Fibroblast of villous mesenchyme (primary cell): Measurements from ENCODE around the gene DSG1. TPM values are rescaled to one million over a fixed set of nuclear protein-coding genes. Genes with fewer than 3 reads are reported as not detected.
"Not testable (repeated sequence)": the region's sequence is repeated elsewhere in the genome, so short reads cannot be mapped to it uniquely, and the experiment has no call there.

Experiments
- DNase-seq: peaks from one replicate; pipeline ENCODE4 v3.0.0-alpha.2; 2010; ENCODE audit warnings: low read depth
- H3K4me3 ChIP-seq: 2 replicates; pipeline ENCODE4 v1.5.1; 2011; ENCODE audit warnings: low read depth, mild to moderate bottlenecking, low read length
- total RNA-seq: library from RNA; depleted of rRNA; stranded (reverse); fragments of >200 nt; gene quantifications from 2 replicates; pipeline ENCODE4 v1.2.3, GENCODE V29; 2012
- TF ChIP-seq, protein P1 (sequence below): IDR thresholded peaks from 2 replicates; pipeline ENCODE4 v1.5.1; 2012; ENCODE audit warnings: low read depth, mild to moderate bottlenecking, low read length; ENCODE audit not compliant: insufficient read depth

The DSG1 gene
- total RNA-seq, 1 donor = not detected

DNA sequence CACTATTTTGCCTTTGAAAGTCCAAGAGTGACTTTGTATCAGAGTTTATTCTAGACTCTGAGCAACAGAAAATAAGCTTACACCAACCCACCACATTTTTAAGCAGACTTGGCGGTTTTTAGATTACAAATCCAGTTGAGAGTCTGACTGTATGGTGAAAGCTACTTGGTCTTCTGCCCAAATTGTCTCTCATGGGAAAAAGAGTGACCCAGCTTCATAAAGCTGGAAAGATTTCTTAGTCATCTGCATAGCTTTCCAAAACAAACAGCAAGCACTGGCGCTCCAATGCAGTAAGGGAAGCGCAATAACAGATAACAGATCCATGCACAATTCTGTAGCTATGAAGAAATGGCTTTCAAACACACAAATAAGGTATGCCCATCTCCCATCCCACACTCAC, 7.1 kb downstream of the DSG1 start:
- DNase-seq = peak; percentile 8
- TF ChIP-seq, protein P1, sequence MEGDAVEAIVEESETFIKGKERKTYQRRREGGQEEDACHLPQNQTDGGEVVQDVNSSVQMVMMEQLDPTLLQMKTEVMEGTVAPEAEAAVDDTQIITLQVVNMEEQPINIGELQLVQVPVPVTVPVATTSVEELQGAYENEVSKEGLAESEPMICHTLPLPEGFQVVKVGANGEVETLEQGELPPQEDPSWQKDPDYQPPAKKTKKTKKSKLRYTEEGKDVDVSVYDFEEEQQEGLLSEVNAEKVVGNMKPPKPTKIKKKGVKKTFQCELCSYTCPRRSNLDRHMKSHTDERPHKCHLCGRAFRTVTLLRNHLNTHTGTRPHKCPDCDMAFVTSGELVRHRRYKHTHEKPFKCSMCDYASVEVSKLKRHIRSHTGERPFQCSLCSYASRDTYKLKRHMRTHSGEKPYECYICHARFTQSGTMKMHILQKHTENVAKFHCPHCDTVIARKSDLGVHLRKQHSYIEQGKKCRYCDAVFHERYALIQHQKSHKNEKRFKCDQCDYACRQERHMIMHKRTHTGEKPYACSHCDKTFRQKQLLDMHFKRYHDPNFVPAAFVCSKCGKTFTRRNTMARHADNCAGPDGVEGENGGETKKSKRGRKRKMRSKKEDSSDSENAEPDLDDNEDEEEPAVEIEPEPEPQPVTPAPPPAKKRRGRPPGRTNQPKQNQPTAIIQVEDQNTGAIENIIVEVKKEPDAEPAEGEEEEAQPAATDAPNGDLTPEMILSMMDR = no peak

DNA sequence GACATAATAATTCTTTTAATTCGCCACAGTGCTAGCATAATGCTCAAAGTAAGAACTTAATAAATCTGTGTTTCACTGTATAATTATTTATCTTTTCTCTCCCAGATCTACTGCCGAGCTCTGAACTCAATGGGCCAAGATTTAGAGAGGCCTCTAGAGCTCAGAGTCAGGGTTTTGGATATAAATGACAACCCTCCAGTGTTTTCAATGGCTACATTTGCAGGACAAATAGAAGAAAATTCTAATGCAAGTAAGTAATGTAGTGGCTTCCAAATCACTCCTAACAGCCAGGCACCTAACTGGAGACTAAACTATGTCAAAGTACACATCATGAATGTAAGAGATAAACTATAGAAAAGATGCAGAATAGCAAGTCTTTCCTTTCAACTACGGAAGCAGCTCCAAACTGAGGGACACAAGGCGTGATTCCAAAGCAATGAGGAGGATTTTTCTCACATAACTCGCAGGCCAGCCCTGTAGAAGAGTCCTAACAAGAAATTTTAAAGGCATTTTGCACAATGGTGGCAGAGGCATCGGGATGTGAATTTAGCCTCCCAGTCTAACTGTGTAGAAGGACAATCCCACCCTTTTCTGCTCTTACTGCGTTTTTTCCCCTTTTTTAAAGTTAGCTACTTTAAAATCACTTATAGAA, 12.0 kb downstream of the DSG1 start:
- TF ChIP-seq, protein P1 = no peak
- no peak for DNase-seq
- H3K4me3 ChIP-seq = no peak overlapping the region

More for the DNA sequence above, 7.1 kb downstream of the DSG1 start:
- H3K4me3 ChIP-seq = no peak overlapping the region

DNA sequence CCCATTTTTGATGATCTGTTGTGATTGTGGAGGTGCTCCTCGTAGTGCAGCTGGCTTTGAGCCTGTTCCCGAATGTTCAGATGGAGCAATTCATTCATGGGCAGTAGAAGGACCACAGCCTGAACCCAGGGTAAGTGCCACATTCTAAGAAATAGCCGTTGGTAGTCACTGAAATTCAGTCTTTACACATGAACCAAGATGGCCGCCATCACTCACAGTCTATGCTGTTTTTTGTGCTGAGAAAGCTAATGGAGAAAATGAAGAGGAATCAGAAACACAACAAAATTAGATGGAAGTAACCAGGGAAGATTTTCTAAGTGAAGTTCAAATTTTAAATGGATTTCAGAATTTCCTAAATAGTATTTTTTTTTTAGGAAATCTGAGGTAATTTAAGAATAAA, 25.5 kb downstream of the DSG1 start:
- TF ChIP-seq, protein P1 = no peak
- no peak for DNase-seq
- H3K4me3 ChIP-seq = no peak overlapping the region

DNA sequence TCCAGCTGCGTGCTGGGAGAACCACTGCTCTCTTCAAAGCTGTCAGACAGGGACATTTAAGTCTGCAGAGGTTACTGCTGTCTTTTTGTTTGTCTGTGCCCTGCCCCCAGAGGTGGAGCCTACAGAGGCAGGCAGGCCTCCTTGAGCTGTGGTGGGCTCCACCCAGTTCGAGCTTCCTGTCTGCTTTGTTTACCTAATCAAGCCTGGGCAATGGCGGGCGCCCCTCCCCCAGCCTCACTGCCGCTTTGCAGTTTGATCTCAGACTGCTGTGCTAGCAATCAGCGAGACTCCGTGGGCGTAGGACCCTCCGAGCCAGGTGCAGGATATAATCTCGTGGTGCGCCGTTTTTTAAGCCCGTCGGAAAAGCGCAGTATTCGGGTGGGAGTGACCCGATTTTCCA, 35.4 kb downstream of the DSG1 start:
- DNase-seq, H3K4me3 ChIP-seq: not testable (repeated sequence)

DNA sequence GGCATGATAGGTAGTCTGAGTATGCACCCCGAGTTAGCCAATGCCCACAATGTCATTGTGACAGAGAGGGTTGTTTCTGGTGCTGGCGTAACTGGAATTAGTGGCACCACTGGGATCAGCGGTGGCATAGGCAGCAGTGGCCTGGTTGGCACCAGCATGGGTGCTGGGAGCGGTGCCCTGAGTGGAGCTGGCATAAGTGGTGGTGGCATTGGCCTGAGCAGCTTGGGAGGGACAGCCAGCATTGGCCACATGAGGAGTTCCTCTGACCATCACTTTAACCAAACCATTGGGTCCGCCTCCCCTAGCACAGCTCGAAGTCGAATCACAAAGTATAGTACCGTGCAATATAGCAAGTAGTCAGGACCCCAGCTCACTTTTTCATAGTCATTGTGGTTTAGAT, 37.0 kb downstream of the DSG1 start:
- no peak overlapping the region for H3K4me3 ChIP-seq
- no peak for DNase-seq
- TF ChIP-seq, protein P1 = no peak

DNA sequence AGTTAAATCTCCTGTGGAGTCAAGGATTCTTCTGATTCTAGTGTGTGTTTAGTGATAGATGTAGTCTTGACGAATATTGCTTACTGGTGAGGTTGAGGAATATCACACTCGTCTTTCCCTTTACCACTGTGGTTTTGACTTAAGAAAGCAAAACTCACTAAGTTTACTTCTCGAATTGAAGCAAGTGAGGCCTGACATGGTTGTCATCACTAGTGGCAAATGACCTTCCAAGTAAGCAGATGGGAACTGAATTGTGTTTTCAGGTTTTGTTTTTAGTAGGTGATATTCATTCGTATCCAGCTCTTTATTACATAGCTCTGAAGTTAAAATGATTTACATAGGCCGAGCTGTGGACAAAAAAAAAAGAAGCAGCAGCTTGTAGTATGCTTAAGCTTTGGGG, 38.1 kb downstream of the DSG1 start:
- DNase-seq = no peak

DNA sequence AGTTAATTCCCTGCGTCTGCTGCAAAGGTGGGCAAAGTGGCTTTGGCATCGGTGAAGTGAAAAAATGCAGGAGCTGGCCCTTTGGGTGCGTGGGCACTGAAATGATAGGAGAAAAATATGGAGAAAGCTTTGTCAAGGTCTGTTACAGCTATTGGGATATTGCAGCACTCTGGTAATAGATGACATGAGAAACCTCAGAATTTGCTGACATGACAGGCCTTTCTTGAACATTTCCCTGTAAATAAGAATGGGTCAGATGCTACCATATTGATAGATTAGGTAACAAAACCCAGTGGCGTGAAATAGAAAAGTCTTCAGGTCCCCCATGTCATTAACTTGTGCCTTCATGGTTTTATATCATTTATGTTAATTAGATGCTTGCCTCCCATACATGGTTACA, 46.2 kb downstream of the DSG1 start:
- DNase-seq = no peak
- TF ChIP-seq, protein P1 = no peak
- no peak overlapping the region for H3K4me3 ChIP-seq

More for the DNA sequence above, 38.1 kb downstream of the DSG1 start:
- H3K4me3 ChIP-seq = no peak overlapping the region
- TF ChIP-seq, protein P1 = no peak
